ENCODE measurements around the gene LMBRD1. TPM values are rescaled to one million over a fixed set of nuclear protein-coding genes. Genes with fewer than 3 reads are reported as not detected.

The LMBRD1 gene
- total and polyA plus RNA-seq, 8 donors: 9.8 to 83.0 (median 28.1) TPM

GRCh38 chr6:69632932-69633331, 163.9 kb downstream of the LMBRD1 start:
- no peak for DNase-seq
- 72 to 98% (median 80%) methylated on average over 2 of the region's 2 CpGs for whole genome bisulfite sequencing, 5 donors
- TF ChIP-seq POLR2AphosphoS5 (IDR thresholded peaks at IDR 0.05) (no peak), POLR2A (IDR thresholded peaks at IDR 0.05) (no peak), EP300 (IDR thresholded peaks at IDR 0.05) (no peak)
- TF ChIP-seq, protein P1, sequence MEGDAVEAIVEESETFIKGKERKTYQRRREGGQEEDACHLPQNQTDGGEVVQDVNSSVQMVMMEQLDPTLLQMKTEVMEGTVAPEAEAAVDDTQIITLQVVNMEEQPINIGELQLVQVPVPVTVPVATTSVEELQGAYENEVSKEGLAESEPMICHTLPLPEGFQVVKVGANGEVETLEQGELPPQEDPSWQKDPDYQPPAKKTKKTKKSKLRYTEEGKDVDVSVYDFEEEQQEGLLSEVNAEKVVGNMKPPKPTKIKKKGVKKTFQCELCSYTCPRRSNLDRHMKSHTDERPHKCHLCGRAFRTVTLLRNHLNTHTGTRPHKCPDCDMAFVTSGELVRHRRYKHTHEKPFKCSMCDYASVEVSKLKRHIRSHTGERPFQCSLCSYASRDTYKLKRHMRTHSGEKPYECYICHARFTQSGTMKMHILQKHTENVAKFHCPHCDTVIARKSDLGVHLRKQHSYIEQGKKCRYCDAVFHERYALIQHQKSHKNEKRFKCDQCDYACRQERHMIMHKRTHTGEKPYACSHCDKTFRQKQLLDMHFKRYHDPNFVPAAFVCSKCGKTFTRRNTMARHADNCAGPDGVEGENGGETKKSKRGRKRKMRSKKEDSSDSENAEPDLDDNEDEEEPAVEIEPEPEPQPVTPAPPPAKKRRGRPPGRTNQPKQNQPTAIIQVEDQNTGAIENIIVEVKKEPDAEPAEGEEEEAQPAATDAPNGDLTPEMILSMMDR (IDR thresholded peaks at IDR 0.05): no peak
- Histone ChIP-seq H3K36me3 (no peaks in the 10 kb centered on the region), H3K27ac (no peak overlapping the region), H3K9me3 (no peaks in the 10 kb centered on the region), H3K4me1 (no peaks in the 10 kb centered on the region), H3K27me3 (no peaks in the 10 kb centered on the region), H3K4me3 (no peak overlapping the region)
- intact Hi-C loops (cut with DNase I; ENCODE audit: low total_unique reads): no loop called here

DNA sequence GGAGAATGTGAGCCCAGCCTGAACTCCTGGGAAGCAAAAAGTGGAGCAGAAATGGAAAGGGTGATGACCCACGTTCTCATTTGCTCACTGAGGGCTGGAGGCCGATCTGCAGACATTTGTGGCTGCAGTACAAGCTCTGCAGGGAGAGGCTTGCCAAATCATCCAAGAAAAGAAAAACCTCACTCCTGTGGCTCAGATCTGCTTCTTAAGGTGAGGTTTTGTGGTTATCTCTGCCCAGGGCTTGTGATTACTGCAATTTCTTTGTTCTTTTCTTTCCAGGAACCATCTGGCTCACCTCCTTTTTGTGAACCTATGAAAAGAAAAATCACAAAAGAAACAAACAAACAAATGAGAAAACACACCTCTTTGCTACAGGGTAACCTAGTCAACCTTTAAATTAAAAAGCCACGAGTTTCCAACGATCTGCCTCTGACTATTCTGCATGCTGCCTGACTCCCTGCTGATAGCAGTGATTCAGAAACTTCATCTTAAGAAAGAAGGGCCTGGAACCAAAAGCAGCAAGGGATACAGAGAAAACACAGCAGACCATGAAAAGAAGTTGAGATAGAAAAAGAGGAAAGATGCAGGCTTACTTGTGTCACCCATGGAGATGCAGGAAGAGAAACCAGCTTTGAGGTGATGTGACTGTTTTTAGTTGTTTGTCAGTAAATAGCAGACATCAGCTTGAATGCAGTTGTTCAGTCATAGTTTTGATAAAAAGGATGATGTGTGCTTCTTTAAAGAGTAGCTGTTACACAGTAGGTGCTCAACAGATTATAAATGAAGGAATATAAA, 165.1 kb downstream of the LMBRD1 start:
- no peak overlapping the region for H3K4me3 ChIP-seq
- no peaks in the 10 kb centered on the region for H3K27me3 ChIP-seq
- TF ChIP-seq EP300 (IDR thresholded peaks at IDR 0.05) (no peak), POLR2AphosphoS5 (IDR thresholded peaks at IDR 0.05) (no peak), POLR2A (IDR thresholded peaks at IDR 0.05) (no peak)
- TF ChIP-seq, protein P1 (IDR thresholded peaks at IDR 0.05): no peak
- H3K4me1 ChIP-seq: no peaks in the 10 kb centered on the region
- H3K36me3 ChIP-seq: no peaks in the 10 kb centered on the region
- intact Hi-C loops (cut with DNase I; ENCODE audit: low total_unique reads): no loop called here
- WGBS, 5 donors: 11 to 35% (median 21%) methylated on average over 4 of the region's 4 CpGs
- H3K27ac ChIP-seq: no peak overlapping the region
- no peak for DNase-seq
- H3K9me3 ChIP-seq: no peaks in the 10 kb centered on the region

- H3K4me1 ChIP-seq: no peaks in the 10 kb centered on the region
- H3K36me3 ChIP-seq: no peaks in the 10 kb centered on the region
- H3K27me3 ChIP-seq: no peaks in the 10 kb centered on the region
- H3K27ac ChIP-seq: no peak overlapping the region
- DNase-seq: no peak
- no peaks in the 10 kb centered on the region for H3K9me3 ChIP-seq
- H3K4me3 ChIP-seq: no peak overlapping the region
- intact Hi-C loops (cut with DNase I; ENCODE audit: low total_unique reads): no loop called here
- TF ChIP-seq, protein P1 (IDR thresholded peaks at IDR 0.05): no peak
- TF ChIP-seq POLR2AphosphoS5 (IDR thresholded peaks at IDR 0.05) (no peak), EP300 (IDR thresholded peaks at IDR 0.05) (no peak), POLR2A (IDR thresholded peaks at IDR 0.05) (no peak)
- 87 to 93% (median 92%) methylated on average over 1 of the region's 1 CpG for WGBS, 5 donors
These were observed 166.0 kb downstream of the LMBRD1 start for GRCh38 chr6:69630767-69631166.

DNA sequence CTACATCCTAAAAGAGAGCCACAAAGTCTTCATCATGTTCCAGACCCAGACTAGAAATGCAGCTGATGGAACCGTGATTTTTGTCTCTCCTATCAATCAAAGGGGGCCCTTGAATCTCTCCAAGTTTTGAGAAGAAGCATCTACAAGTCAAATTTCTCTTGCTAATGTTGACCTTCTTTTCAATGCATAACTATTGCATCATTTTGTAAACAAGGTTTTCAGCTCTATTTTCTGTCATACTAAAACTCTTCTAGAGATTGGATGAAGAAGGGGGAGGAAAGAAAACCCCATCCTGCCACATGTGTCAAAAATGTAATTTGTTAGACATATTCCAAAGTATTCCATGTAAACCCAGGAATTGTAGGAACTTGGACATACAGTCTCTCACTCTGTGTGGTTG, 169.2 kb downstream of the LMBRD1 start:
- 31 to 93% (median 42%) methylated on average over 1 of the region's 1 CpG for WGBS, 5 donors
- Histone ChIP-seq H3K36me3 (no peaks in the 10 kb centered on the region), H3K9me3 (no peaks in the 10 kb centered on the region), H3K4me3 (no peak overlapping the region), H3K27me3 (no peaks in the 10 kb centered on the region), H3K4me1 (no peaks in the 10 kb centered on the region), H3K27ac (no peak overlapping the region)
- no peak for TF ChIP-seq EP300 (IDR thresholded peaks at IDR 0.05)
- TF ChIP-seq, protein P1 (IDR thresholded peaks at IDR 0.05): no peak
- no peak for TF ChIP-seq POLR2A (IDR thresholded peaks at IDR 0.05)
- TF ChIP-seq POLR2AphosphoS5 (IDR thresholded peaks at IDR 0.05): no peak
- intact Hi-C loops (cut with DNase I; ENCODE audit: low total_unique reads): no loop called here
- no peak for DNase-seq
